ENCODE results near the gene KDM2A. TPM values are rescaled to one million over a fixed set of nuclear protein-coding genes. Genes with fewer than 3 reads are reported as not detected.
A peak's percentile ranks its signal among the peaks of the same experiment; 100 is the strongest.

KDM2A gene
- total and polyA plus RNA-seq, 4 donors: 30.6 to 102 (median 63.2) TPM

- no peaks in the 10 kb centered on the region for H3K9me3 ChIP-seq (ENCODE audit: control insufficient read depth in 4 of 4, insufficient read depth in 3 of 4, low read length in 3 of 4)
- H3K27ac ChIP-seq (ENCODE audit: low read depth in 1 of 2, low read length in 1 of 2): peak overlapping the region; percentile 62 to 78
- no peak for TF ChIP-seq CTCF (IDR thresholded peaks at IDR 0.05; ENCODE audit: control extremely low read depth, extremely low read depth)
- H3K4me1 ChIP-seq (ENCODE audit: control insufficient read depth in 5 of 5, insufficient read depth in 5 of 5, low read length in 5 of 5): peaks cover 25 to 87% (median 49%) of the 10 kb centered on the region in 5 donors
- ATAC-seq (ENCODE audit: insufficient read depth, low FRiP score) (no peak), DNase-seq (no peak)
- H3K36me3 ChIP-seq (ENCODE audit: control insufficient read depth in 4 of 4, insufficient read depth in 4 of 4, low read length in 4 of 4): peaks cover 0 to 9% (median 5%) of the 10 kb centered on the region in 4 donors
- H3K9ac ChIP-seq (ENCODE audit: insufficient read depth in 1 of 2, low read length in 2 of 2): no peak overlapping the region
- no peaks in the 10 kb centered on the region for H3K27me3 ChIP-seq (ENCODE audit: control insufficient read depth in 3 of 3, insufficient read depth in 3 of 3, low read length in 2 of 3)
- H3K4me3 ChIP-seq: no peak overlapping the region
- 28 to 39% methylated on average over 14 of the region's 14 CpGs for WGBS, 2 donors
These were observed 154.4 kb downstream of the KDM2A start for GRCh38 chr11:67273260-67273990.

DNA sequence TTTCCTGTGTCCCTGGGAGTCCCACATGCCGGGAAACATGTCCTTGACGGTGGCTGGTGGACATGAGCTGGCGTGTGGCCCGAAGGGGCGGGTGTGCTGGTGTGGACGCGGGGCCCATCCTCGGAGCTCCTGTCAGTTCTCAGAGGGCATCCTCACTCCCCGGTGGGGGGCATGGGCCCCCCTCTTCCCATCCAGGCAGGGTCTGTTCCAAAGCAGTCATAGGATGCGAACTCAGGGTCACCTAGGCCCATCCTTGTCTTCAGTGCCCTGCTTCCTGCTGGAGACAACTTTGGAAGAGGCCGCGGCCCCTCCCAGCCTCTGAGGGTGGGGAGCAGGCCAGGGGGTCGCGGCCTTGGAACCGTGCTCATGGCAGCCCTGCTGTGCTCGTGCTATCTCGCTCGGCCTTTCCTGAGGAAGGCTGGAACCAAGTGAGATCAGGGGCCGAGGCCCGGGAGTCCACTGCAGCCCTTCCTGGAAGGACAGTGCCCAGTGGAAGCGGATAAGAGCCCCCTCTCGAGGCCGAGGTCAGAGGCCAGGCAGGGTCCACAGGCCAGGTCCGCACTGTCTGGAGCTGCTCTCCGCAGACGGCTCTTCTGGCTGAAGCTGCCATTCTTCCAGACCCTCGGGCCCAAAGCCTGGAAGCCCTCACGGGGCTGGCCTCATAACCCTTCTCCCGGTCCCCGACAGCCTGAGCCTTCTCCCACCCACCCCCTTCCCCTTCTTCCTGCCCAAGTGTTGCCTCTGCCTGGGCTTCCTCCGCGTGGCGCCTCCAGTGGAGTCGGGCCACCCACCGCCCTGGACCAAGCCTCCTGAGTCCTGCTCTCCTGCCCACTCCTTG, 155.9 kb downstream of the KDM2A start:
- ATAC-seq (ENCODE audit: insufficient read depth, low FRiP score): no peak
- WGBS, 2 donors: 39 to 44% methylated on average over 35 of the region's 35 CpGs
- no peak for TF ChIP-seq CTCF (IDR thresholded peaks at IDR 0.05; ENCODE audit: control extremely low read depth, extremely low read depth)
- H3K27me3 ChIP-seq (ENCODE audit: control insufficient read depth in 3 of 3, insufficient read depth in 3 of 3, low read length in 2 of 3): no peaks in the 10 kb centered on the region
- peak overlapping the region; percentile 35 to 86 for H3K27ac ChIP-seq (ENCODE audit: low read depth in 1 of 2, low read length in 1 of 2)
- peaks cover 16 to 72% (median 36%) of the 10 kb centered on the region in 5 donors for H3K4me1 ChIP-seq (ENCODE audit: control insufficient read depth in 5 of 5, insufficient read depth in 5 of 5, low read length in 5 of 5)
- H3K36me3 ChIP-seq (ENCODE audit: control insufficient read depth in 4 of 4, insufficient read depth in 4 of 4, low read length in 4 of 4): peaks cover 0 to 20% (median 14%) of the 10 kb centered on the region in 4 donors
- DNase-seq: peak in 1 of 3 donors; percentile 41
- H3K9ac ChIP-seq (ENCODE audit: insufficient read depth in 1 of 2, low read length in 2 of 2): no peak overlapping the region
- H3K9me3 ChIP-seq (ENCODE audit: control insufficient read depth in 4 of 4, insufficient read depth in 3 of 4, low read length in 3 of 4): no peaks in the 10 kb centered on the region
- no peak overlapping the region for H3K4me3 ChIP-seq

GRCh38 chr11:67275606-67276409, 156.7 kb downstream of the KDM2A start:
- H3K9me3 ChIP-seq (ENCODE audit: control insufficient read depth in 4 of 4, insufficient read depth in 3 of 4, low read length in 3 of 4): no peaks in the 10 kb centered on the region
- no peaks in the 10 kb centered on the region for H3K27me3 ChIP-seq (ENCODE audit: control insufficient read depth in 3 of 3, insufficient read depth in 3 of 3, low read length in 2 of 3)
- H3K4me1 ChIP-seq (ENCODE audit: control insufficient read depth in 5 of 5, insufficient read depth in 5 of 5, low read length in 5 of 5): peaks cover 10 to 69% (median 29%) of the 10 kb centered on the region in 5 donors
- H3K4me3 ChIP-seq: no peak overlapping the region
- WGBS, 2 donors: 75 to 81% methylated on average over 17 of the region's 17 CpGs
- peak overlapping the region in 1 of 2 donors; percentile 86 for H3K27ac ChIP-seq (ENCODE audit: low read depth in 1 of 2, low read length in 1 of 2)
- peaks cover 0 to 26% (median 20%) of the 10 kb centered on the region in 4 donors for H3K36me3 ChIP-seq (ENCODE audit: control insufficient read depth in 4 of 4, insufficient read depth in 4 of 4, low read length in 4 of 4)
- ATAC-seq (ENCODE audit: insufficient read depth, low FRiP score): no peak
- no peak for DNase-seq
- no peak overlapping the region for H3K9ac ChIP-seq (ENCODE audit: insufficient read depth in 1 of 2, low read length in 2 of 2)
- TF ChIP-seq CTCF (IDR thresholded peaks at IDR 0.05; ENCODE audit: control extremely low read depth, extremely low read depth): no peak
